HCT116 (cell line): ENCODE data around the gene OR52E1. TPM values are rescaled to one million over a fixed set of nuclear protein-coding genes. Genes with fewer than 3 reads are reported as not detected.

Experiments
- ATAC-seq: fragments of 200-7000 bp; cut with Tn5 transposase; 2 replicates; pipeline ENCODE4 v1.9.1; 2020; ENCODE audit warnings: mild to moderate bottlenecking, moderate library complexity
- BruUV-seq: library from RNA; stranded (reverse); fragments of 400-500 nt; replicated peaks from 2 replicates; lab custom pipeline; 2021; lab: Mats Ljungman, UMichigan
- CTCF ChIA-PET: fragments of 300-600 bp; sonication (Branson Sonifier 250); formaldehyde crosslinking; loops from one replicate; lab custom pipeline; 2021; ENCODE audit warnings: antibody characterized with exemption; lab: Charles Lee
- POLR2A ChIA-PET: fragments of 300-600, 350-600 bp; sonication (Branson Sonifier 250); formaldehyde crosslinking; loops from one replicate; lab custom pipeline; 2021; ENCODE audit warnings: antibody characterized with exemption; lab: Charles Lee
- RAD21 ChIA-PET, 2 experiments: fragments of 300-600 bp; sonication (Branson Sonifier 250); formaldehyde crosslinking; loops; one replicate each; lab custom pipeline; 2023; ENCODE audit warnings: low total read pairs in 2 of 2; ENCODE audit not compliant: uncharacterized antibody in 2 of 2, unreplicated experiment in 2 of 2, low non-redundant PET in 1 of 2; lab: Charles Lee
- DNase-seq: peaks from one replicate; pipeline ENCODE4 v3.0.0-alpha.2; 2010; ENCODE audit warnings: low read depth, low spot score
- H2AFZ ChIP-seq: fragments of 200-600 bp; shearing (Covaris generic), sonication (generic); 2 replicates; pipeline ENCODE4 v1.6.1; 2017; ENCODE audit warnings: low read depth, mixed run types, mixed read lengths, antibody characterized with exemption, low read length; ENCODE audit not compliant: poor library complexity, severe bottlenecking
- H3K27ac ChIP-seq: 2 replicates; pipeline ENCODE4 v1.5.1; 2012; ENCODE audit warnings: low read depth, low read length
- H3K27me3 ChIP-seq: fragments of 200-600 bp; sonication (generic); 2 replicates; pipeline ENCODE4 v1.6.1; 2016; ENCODE audit warnings: mixed run types, low read length, mixed read lengths; ENCODE audit not compliant: insufficient read depth
- H3K36me3 ChIP-seq, 2 experiments: fragments of 200-500 bp in 1 of 2; fragments of 200-600 bp in 1 of 2; sonication (Bioruptor generic) in 1 of 2; sonication (generic) in 1 of 2; 2 replicates each; pipeline versions ENCODE4 v1.5.1 to v1.6.1; 2014 to 2016; ENCODE audit warnings: low read length in 2 of 2, inconsistent platforms in 1 of 2, mixed read lengths in 1 of 2, mixed run types in 1 of 2; ENCODE audit not compliant: insufficient read depth in 2 of 2, control insufficient read depth in 1 of 2
- H3K4me1 ChIP-seq, 2 experiments: fragments of 200-600 bp in 1 of 2; sonication (generic) in 1 of 2; 2 replicates each; pipeline versions ENCODE4 v1.5.1 to v1.6.1; 2012 to 2017; ENCODE audit warnings: low read length in 2 of 2, inconsistent platforms in 1 of 2, mild to moderate bottlenecking in 1 of 2, mixed read lengths in 1 of 2, mixed run types in 1 of 2, moderate library complexity in 1 of 2; ENCODE audit not compliant: insufficient read depth in 2 of 2, control insufficient read depth in 1 of 2
- H3K4me2 ChIP-seq: fragments of 200-600 bp; sonication (generic); 2 replicates; pipeline ENCODE4 v1.6.1; 2017; ENCODE audit warnings: mixed run types, low read length, mixed read lengths
- H3K4me3 ChIP-seq, 2 experiments: fragments of 200-600 bp in 1 of 2; sonication (generic) in 1 of 2; replicated peaks in 1 of 2; 2 replicates each; pipeline ENCODE4 v1.5.1; 2011 to 2016; ENCODE audit warnings: low read length in 2 of 2, control low read depth in 1 of 2, low read depth in 1 of 2, mild to moderate bottlenecking in 1 of 2, mixed read lengths in 1 of 2, mixed run types in 1 of 2
- H3K79me2 ChIP-seq: fragments of 200-600 bp; sonication (generic); 2 replicates; pipeline ENCODE4 v1.6.1; 2017; ENCODE audit warnings: mild to moderate bottlenecking, mixed run types, low read length, moderate library complexity, mixed read lengths; ENCODE audit not compliant: insufficient read depth
- H3K9ac ChIP-seq: fragments of 200-600 bp; sonication (generic); 2 replicates; pipeline ENCODE4 v1.6.1; 2016; ENCODE audit warnings: low read length, mixed read lengths
- H3K9me2 ChIP-seq: fragments of 200-600 bp; sonication (generic), shearing (Covaris generic); 2 replicates; pipeline ENCODE4 v1.6.1; 2017; ENCODE audit warnings: mixed run types, mild to moderate bottlenecking, moderate library complexity; ENCODE audit not compliant: insufficient read depth
- H3K9me3 ChIP-seq, 2 experiments: fragments of 200-500 bp in 1 of 2; fragments of 200-600 bp in 1 of 2; sonication (Bioruptor generic) in 1 of 2; sonication (generic) in 1 of 2; 2 replicates each; pipeline ENCODE4 v1.6.1; 2014 to 2017; ENCODE audit warnings: low read length in 2 of 2, mixed read lengths in 2 of 2, inconsistent platforms in 1 of 2, low read depth in 1 of 2, mild to moderate bottlenecking in 1 of 2, mixed run types in 1 of 2, moderate library complexity in 1 of 2; ENCODE audit not compliant: control insufficient read depth in 1 of 2, insufficient read depth in 1 of 2
- H4K20me1 ChIP-seq: fragments of 200-600 bp; sonication (generic), shearing (Covaris generic); 2 replicates; pipeline ENCODE4 v1.6.1; 2017; ENCODE audit warnings: mixed run types, mild to moderate bottlenecking, moderate library complexity; ENCODE audit not compliant: insufficient read depth
- CBX3 ChIP-seq: IDR thresholded peaks from 2 replicates; pipeline ENCODE4 v1.6.1; 2012; ENCODE audit warnings: low read depth
- CEBPB ChIP-seq: IDR thresholded peaks from 2 replicates; pipeline ENCODE4 v1.6.1; 2012; ENCODE audit warnings: low read depth
- EGR1 ChIP-seq: IDR thresholded peaks from 2 replicates; pipeline ENCODE4 v1.6.1; 2012; ENCODE audit warnings: low read depth
- ELF1 ChIP-seq: IDR thresholded peaks from 2 replicates; pipeline ENCODE4 v1.6.1; 2012; ENCODE audit warnings: low read depth, borderline replicate concordance
- EZH2 ChIP-seq: fragments of 200-600 bp; sonication (generic); IDR thresholded peaks from 2 replicates; pipeline ENCODE4 v1.6.1; 2017; ENCODE audit warnings: antibody characterized with exemption, mixed run types
- EZH2phosphoT487 ChIP-seq: fragments of 200-600 bp; IDR thresholded peaks from 2 replicates; pipeline ENCODE4 v1.6.1; 2018; ENCODE audit warnings: antibody characterized with exemption, borderline replicate concordance
- FOSL1 ChIP-seq: IDR thresholded peaks from 2 replicates; pipeline ENCODE4 v1.6.1; 2012; ENCODE audit warnings: low read depth
- JUND ChIP-seq: IDR thresholded peaks from 2 replicates; pipeline ENCODE4 v1.6.1; 2012
- POLR2AphosphoS5 ChIP-seq: IDR thresholded peaks from 2 replicates; pipeline ENCODE4 v1.6.1; 2011; ENCODE audit warnings: mild to moderate bottlenecking, low read depth, low read length, moderate library complexity
- RAD21 ChIP-seq: IDR thresholded peaks from 2 replicates; pipeline ENCODE4 v1.6.1; 2012; ENCODE audit warnings: low read depth, mild to moderate bottlenecking
- SIN3A ChIP-seq: IDR thresholded peaks from 2 replicates; pipeline ENCODE4 v1.6.1; 2012; ENCODE audit warnings: low read depth
- TCF7L2 ChIP-seq: IDR thresholded peaks from 2 replicates; pipeline ENCODE4 v1.7.0; 2011; ENCODE audit warnings: borderline replicate concordance, inconsistent platforms; ENCODE audit not compliant: insufficient read depth, insufficient read length; ENCODE audit errors: extremely low read depth
- intact Hi-C: fragments of 100-400 bp; cut with micrococcal nuclease; formaldehyde crosslinking; loops from 2 replicates; pipeline ENCODE4 v1.10.0; 2022
- total RNA-seq: library from RNA; stranded (reverse); gene quantifications from one replicate; pipeline ENCODE4 v1.2.1, GENCODE V29; 2021; ENCODE audit not compliant: unreplicated experiment
- TF ChIP-seq, protein P1 (sequence below): IDR thresholded peaks from 2 replicates; pipeline ENCODE4 v1.6.1; 2012
- TF ChIP-seq, protein P2 (sequence below): IDR thresholded peaks from 2 replicates; pipeline ENCODE4 v1.6.1; 2011; ENCODE audit warnings: mild to moderate bottlenecking, low read length, moderate library complexity; ENCODE audit not compliant: insufficient replicate concordance; ENCODE audit errors: extremely low read depth
- TF ChIP-seq, protein P3 (sequence below): IDR thresholded peaks from 2 replicates; pipeline ENCODE4 v1.6.1; 2012
- TF ChIP-seq, protein P4 (sequence below), 3 experiments: fragments of 200-600 bp in 1 of 3; sonication (generic) in 1 of 3; IDR thresholded peaks in 2 of 3; conservative IDR thresholded peaks in 1 of 3; 2 replicates each; pipeline ENCODE4 v1.5.1; 2012 to 2017; ENCODE audit warnings: low read depth in 2 of 3, low read length in 2 of 3, antibody characterized with exemption in 1 of 3, borderline replicate concordance in 1 of 3, control low read depth in 1 of 3, mild to moderate bottlenecking in 1 of 3, mixed read lengths in 1 of 3, mixed run types in 1 of 3, moderate library complexity in 1 of 3; ENCODE audit not compliant: insufficient read depth in 1 of 3

Gene OR52E1
- total RNA-seq, 1 experiment from 2014 or later, result not detected

DNA sequence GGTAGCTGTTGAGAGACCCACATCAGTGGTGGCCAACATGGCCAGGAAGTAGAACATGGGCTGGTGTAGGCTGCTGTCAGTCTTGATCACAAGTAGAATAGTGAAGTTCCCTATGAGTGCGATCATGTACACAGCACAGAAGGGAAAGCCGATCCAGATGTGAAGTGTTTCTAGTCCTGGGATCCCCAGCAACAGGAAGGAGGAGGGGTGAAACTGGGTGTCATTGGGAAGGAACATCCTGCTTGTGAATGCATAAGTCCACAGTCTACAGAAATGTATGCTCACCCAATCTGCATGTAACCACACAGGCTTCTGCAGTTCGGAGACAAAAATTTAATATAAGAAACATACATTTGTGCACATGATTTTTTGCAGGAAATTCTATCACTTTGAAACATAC, 10.0 kb upstream of the OR52E1 start, which contains the start of gene OR52E2:
Gene OR52E2, minus strand, starts transcription at position 237 of the 400 bp plus-strand sequence. Its CDS starts 0 bp downstream, at position 237.
- H3K27ac ChIP-seq, result no peak within 1 kb of the TSS
- peaks cover 58% of the 10 kb centered on the region for H3K27me3 ChIP-seq
- ChIA-PET RAD21 (no interaction called here), CTCF (no interaction called here), POLR2A (no interaction called here)
- no peak for DNase-seq
- TF ChIP-seq CEBPB (no peak), RAD21 (no peak), SIN3A (no peak), ELF1 (no peak), CBX3 (no peak), JUND (no peak), EZH2phosphoT487 (no peak), POLR2AphosphoS5 (no peak), FOSL1 (no peak), EZH2 (no peak), TCF7L2 (no peak), EGR1 (no peak)
- TF ChIP-seq, protein P1, sequence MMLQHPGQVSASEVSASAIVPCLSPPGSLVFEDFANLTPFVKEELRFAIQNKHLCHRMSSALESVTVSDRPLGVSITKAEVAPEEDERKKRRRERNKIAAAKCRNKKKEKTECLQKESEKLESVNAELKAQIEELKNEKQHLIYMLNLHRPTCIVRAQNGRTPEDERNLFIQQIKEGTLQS, result no peak
- TF ChIP-seq, protein P2, sequence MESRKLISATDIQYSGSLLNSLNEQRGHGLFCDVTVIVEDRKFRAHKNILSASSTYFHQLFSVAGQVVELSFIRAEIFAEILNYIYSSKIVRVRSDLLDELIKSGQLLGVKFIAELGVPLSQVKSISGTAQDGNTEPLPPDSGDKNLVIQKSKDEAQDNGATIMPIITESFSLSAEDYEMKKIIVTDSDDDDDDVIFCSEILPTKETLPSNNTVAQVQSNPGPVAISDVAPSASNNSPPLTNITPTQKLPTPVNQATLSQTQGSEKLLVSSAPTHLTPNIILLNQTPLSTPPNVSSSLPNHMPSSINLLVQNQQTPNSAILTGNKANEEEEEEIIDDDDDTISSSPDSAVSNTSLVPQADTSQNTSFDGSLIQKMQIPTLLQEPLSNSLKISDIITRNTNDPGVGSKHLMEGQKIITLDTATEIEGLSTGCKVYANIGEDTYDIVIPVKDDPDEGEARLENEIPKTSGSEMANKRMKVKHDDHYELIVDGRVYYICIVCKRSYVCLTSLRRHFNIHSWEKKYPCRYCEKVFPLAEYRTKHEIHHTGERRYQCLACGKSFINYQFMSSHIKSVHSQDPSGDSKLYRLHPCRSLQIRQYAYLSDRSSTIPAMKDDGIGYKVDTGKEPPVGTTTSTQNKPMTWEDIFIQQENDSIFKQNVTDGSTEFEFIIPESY, result no peak
- TF ChIP-seq, protein P3, sequence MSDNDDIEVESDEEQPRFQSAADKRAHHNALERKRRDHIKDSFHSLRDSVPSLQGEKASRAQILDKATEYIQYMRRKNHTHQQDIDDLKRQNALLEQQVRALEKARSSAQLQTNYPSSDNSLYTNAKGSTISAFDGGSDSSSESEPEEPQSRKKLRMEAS, result no peak
- TF ChIP-seq, protein P4, sequence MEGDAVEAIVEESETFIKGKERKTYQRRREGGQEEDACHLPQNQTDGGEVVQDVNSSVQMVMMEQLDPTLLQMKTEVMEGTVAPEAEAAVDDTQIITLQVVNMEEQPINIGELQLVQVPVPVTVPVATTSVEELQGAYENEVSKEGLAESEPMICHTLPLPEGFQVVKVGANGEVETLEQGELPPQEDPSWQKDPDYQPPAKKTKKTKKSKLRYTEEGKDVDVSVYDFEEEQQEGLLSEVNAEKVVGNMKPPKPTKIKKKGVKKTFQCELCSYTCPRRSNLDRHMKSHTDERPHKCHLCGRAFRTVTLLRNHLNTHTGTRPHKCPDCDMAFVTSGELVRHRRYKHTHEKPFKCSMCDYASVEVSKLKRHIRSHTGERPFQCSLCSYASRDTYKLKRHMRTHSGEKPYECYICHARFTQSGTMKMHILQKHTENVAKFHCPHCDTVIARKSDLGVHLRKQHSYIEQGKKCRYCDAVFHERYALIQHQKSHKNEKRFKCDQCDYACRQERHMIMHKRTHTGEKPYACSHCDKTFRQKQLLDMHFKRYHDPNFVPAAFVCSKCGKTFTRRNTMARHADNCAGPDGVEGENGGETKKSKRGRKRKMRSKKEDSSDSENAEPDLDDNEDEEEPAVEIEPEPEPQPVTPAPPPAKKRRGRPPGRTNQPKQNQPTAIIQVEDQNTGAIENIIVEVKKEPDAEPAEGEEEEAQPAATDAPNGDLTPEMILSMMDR (IDR thresholded peaks at IDR 0.05 in 2 of 3, conservative IDR thresholded peaks at IDR 0.05 in 1 of 3; ENCODE audit: borderline replicate concordance in 1 of 3, insufficient read depth in 1 of 3, low read depth in 2 of 3, low read length in 2 of 3), result no peak
- H3K4me1 ChIP-seq, result no peaks in the 10 kb centered on the region
- BruUV-seq, result no TSS peak
- intact Hi-C loops, result loop anchor here (5.0 kb wide), 1 partner anchor 1808 kb away; no protein-coding TSS in a partner anchor
- no peak for ATAC-seq
- no peaks in the 10 kb centered on the region for H3K9me2 ChIP-seq
- H2AFZ ChIP-seq, result no peak within 1 kb of the TSS
- no peak within 1 kb of the TSS for H3K9ac ChIP-seq
- no peaks in the 10 kb centered on the region for H4K20me1 ChIP-seq
- no peaks in the 10 kb centered on the region for H3K79me2 ChIP-seq
- no peak within 1 kb of the TSS for H3K4me2 ChIP-seq
- H3K9me3 ChIP-seq, result no peaks in the 10 kb centered on the region
- H3K4me3 ChIP-seq, result no peak within 1 kb of the TSS
- H3K36me3 ChIP-seq, result no peaks in the 10 kb centered on the region
